Activated CD4-positive, alpha-beta T cell treated with anti-CD3 and anti-CD28 coated beads, Interleukin-2, amount 50 U/mL, for 24 hours (primary cell): Measurements from ENCODE around the gene PLTP.
A peak's percentile ranks its signal among the peaks of the same experiment; 100 is the strongest.
"Not testable (repeated sequence)": the region's sequence is repeated elsewhere in the genome, so short reads cannot be mapped to it uniquely, and the experiment has no call there.

Source experiments
- DNase-seq, 2 donors: peaks; one replicate each; pipeline ENCODE4 v3.0.0-alpha.2; 2020; ENCODE audit warnings: low read depth in 1 of 2, low spot score in 1 of 2

Gene PLTP

DNA sequence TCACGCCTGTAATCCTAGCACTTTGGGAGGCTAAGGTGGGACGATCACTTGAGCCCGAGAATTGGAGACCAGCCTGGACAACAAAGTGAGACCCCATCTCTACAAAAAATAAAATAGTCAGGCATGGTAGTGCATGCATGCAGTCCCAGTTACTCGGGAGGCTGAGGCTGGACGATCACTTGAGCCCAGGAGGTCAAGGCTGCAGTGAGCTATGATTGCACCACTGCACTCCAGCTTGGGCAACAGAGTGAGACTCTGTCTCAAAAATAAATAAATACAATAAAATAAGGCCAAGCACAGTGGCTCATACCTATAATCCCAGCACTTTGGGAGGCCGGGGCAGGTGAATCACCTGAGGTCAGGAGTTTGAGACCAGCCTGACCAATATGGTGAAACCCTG, 10.6 kb downstream of the PLTP start:
- not testable (repeated sequence) for DNase-seq

DNA sequence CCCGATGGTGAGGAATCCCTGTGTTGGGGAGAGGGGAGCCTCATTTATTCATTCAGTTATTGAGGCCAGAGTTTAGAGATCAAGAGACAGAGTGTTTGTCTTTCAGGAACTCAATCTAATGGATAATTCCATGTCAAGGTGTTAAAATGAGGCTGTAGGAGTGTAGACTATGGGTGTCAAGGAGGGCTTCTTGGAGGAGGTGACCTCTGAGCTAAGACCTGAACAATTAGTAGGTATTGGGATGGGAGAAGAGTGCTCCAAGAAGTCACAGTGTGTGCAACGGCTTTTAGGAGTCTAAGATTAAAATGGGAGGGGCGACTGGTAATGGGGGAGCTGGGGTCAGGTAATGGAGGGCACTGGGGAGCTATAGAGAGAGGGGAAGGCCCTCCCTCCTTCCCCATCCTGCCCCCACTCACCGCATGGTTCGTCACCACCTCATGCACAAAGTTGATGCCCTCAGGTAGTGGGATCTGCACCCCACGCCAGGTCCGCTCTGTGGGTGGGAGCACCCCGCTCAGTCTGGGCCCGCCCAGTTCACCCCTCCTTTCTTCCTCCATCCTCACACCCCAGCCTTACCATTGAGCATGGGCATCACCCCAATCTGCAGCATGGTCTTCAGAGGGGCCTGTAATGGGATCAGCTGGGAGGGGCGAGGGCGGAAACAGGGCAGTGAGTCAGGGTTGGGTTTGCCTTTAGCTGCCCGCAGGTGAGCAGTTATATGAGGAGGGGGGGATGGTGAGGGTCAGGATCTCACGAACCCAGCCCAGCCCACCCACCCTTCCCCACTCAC, 12.7 kb downstream of the PLTP start:
- no peak for DNase-seq

DNA sequence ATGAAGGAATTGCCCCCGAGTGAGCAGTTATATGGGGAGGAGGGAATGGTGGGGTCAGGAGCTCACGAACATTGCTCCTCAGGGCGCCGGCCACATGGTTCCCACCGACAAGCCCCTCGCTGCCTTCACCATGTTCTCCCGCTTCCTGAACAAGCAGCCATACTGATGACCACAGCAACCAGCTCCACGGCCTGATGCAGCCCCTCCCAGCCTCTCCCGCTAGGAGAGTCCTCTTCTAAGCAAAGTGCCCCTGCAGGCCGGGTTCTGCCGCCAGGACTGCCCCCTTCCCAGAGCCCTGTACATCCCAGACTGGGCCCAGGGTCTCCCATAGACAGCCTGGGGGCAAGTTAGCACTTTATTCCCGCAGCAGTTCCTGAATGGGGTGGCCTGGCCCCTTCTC, 13.7 kb downstream of the PLTP start:
- no peak for DNase-seq

DNA sequence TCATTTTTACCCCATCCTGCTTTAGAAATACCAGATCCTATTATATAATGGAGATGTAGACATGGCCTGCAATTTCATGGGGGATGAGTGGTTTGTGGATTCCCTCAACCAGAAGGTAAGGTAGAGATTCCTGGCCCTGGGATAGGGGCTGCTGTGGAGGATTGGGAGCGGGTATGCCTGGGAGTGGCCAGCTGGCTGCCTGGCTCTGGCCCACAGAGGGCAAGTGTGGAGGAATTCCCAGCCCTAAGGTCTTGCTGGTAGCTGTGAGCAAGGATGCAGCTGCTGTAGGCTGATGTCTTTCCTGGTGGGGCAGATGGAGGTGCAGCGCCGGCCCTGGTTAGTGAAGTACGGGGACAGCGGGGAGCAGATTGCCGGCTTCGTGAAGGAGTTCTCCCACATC, 14.3 kb downstream of the PLTP start:
- DNase-seq, result no peak

DNA sequence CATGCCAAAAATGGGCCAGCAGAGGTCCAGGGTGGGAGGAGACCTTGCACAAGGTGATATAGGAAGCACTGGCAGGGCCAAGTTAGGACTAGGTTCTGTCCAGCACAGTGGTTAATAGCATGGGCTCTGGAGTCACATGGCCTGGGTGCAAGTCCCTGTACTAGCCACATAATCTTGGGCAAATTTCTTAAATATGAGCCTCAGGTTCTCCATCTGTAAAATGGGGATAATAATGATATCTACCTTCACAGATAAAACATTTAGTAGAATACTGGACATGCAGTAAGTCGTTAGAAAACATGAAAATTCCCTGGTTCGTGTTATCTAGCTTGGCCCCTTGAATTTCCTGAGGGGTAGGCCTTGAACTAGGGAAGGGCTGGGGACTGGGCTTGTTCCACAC, 14.7 kb downstream of the PLTP start:
- no peak for DNase-seq

DNA sequence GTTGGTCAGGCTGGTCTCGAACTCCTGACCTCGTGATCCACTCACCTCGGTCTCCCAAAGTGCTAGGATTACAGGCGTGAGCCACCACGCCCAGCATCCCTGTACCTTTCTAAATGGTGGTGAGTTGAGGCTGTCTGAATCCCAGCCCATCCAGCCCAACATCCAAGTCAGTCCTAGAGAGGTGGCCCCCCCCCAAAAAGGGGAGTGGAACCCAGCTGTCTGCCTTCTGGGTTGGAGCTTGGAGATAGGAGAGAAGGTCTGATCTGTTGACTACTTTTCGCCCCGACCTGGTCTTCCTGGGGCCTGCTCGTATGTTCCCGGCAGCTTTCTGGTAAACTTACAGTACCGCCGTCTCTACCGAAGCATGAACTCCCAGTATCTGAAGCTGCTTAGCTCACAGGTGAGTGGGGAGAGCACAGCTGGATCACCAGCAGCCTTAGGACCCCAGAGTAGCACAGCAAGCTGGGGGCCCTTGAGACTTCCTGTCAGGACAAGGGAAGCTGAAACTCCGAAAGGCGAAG, 15.3 kb downstream of the PLTP start:
- DNase-seq, result no peak

DNA sequence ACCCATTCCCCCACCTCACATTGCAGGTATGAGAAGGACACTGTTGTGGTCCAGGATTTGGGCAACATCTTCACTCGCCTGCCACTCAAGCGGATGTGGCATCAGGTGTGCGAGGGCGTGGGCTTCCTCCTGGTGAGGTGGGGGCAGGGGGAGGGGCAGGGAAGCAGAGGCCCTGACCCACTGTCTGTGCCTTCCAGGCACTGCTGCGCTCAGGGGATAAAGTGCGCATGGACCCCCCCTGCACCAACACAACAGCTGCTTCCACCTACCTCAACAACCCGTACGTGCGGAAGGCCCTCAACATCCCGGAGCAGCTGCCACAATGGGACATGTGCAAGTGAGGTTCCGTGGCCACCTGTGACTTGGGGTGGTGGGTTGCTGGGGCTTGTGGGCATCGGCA, 17.2 kb downstream of the PLTP start:
- DNase-seq, result no peak

DNA sequence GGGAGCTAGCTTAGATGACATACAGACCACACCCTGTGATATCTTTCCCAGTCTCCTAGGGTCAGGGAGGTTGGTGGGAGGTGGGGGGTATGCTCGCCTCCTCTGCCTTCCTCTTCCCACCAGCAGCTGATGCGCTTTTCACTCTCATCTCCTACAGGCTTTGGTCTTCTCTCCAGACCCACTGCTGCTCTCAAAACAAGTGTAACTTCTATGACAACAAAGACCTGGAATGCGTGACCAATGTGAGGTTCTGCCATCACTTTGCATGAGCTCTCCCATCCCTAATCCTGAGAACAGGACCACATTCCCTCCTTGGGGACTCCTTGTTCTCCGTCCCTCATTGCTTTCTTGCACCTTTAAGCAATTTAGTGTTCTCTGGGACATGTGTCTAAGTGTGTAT, 18.1 kb downstream of the PLTP start:
- no peak for DNase-seq

DNA sequence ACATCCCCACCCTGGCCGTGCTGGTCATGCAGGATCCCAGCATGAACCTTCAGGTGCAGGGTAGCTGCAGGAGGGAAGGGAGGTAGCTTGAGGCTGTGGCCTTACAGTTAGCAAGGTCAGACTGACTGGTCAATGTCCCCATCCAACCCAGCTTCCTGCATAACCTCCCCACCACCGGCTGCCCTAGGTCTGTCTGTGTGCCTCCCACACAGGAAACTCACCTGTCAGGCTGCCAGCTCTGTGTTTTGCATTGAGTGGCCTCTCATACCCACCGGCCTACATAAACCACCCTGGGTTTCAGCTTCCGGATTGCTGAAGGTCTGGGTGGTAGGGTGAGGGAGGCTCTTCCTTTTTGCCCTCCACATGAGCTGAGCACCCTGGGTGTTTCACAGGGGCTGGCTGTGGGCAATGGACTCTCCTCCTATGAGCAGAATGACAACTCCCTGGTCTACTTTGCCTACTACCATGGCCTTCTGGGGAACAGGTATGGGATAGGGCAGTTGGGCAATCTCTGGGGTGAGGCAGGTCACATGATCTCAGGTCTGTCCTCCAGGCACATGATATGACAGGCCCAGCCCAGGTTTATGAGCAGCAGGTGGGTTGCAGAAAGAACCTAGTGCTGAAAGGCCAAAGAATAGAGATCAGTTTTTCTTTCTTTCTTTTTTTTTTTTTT, 19.0 kb downstream of the PLTP start:
- no peak for DNase-seq

DNA sequence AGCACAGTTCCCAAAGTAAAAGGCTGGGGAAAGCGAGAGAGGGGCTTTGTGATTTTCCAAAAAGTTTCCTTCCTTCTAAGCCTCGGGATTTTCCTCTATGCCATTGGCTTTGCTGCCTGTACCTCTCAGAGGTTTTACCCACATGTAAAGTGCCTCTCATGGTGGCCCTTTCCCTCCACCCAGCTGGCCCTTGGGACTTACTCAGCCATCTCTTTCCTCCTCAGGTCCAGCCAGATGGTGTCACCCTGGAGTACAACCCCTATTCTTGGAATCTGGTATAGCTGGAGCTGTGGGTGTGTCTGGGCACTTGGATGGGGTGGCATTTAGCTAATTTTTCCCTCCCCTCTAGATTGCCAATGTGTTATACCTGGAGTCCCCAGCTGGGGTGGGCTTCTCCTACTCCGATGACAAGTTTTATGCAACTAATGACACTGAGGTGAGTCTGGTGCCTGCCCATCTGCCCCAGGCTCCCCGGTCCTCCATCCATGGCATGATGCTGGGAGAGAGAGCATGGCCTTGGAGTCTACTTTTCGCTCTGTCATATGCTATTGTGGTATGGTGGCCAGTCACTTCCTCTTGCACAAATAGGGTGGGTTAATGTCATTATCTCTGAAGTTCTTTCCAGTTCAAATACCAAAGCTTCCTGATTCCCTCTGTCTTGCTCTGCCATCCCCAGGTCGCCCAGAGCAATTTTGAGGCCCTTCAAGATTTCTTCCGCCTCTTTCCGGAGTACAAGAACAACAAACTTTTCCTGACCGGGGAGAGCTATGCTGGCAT, 19.7 kb downstream of the PLTP start:
- DNase-seq, result no peak

DNA sequence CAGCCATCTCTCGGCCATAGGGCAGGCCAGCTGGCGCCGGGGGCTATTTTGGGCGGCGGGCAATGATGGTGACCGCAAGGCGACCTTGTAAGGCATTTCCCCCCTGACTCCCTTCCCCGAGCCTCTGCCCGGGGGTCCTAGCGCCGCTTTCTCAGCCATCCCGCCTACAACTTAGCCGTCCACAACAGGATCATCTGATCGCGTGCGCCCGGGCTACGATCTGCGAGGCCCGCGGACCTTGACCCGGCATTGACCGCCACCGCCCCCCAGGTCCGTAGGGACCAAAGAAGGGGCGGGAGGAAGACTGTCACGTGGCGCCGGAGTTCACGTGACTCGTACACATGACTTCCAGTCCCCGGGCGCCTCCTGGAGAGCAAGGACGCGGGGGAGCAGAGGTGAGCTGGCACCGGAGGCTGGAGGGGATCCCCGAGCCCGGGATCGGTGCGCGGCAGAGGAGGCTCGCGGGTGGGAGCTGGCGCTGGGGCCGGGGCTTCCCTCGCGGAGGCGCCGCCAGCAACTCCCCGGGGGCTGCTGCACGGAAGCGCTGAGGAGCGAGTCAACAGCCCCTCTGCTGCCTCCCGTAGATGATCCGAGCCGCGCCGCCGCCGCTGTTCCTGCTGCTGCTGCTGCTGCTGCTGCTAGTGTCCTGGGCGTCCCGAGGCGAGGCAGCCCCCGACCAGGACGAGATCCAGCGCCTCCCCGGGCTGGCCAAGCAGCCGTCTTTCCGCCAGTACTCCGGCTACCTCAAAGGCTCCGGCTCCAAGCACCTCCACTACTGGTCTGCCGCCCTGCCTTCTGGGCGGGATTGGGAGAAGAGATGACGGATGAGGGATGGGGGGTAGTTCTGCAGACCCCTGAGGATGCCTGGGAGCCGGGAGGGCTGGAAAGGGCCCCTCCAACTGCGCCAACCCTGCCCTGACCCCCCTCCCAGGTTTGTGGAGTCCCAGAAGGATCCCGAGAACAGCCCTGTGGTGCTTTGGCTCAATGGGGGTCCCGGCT, 20.7 kb downstream of the PLTP start, which contains the start of the genes CTSA and NEURL2:
CTSA (plus strand) TSS at position 351 of the 999 bp plus-strand sequence; CDS start at position 585, 234 bp downstream.
NEURL2 (minus strand) TSS at position 224 of the 999 bp plus-strand sequence; CDS start at position 7, 217 bp downstream.
- peak; percentile 76 to 84 for DNase-seq

DNA sequence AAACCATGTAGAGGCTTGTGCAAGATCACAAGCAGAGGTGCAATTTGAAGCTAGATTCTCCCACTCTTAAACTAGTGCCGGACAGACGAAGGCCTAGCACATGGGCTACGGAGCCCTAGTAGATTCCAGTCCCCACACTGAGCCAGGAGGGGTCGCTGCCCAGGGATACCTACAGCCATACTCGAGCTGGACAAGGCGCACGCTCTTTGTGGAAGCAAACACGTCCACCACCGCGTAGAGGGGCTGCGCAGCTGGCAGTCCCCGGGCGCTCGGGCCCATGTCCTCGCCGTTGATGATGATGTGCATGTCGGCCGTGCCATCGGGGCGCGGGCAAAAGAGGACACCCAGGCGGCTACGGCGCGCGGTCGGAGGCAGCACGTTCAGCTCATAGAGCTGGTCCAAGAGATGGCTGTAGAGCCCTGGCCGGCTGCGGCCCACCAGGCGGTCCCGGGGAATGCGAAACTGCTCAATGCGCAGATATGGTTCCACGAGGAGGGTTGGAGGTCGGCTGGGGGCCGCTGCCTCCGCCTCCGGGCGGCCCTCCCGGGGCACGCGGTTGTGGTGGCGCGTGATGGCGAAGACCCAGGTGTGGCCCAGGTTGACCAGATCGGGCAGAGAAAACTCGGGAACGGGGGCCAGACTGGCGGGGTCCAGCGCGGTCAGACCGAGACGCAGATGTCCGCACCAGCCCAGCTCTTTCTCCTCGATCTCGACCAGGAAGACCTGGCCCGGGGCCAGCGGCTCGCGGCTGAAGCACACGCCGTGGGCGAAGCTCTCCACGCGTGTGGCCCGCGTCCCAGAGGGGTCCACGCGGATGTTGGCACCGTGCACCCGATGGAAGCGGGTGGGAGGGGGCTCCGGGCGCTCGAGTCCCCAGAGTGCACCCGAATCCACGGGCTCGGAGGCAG, 21.6 kb downstream of the PLTP start:
- DNase-seq, result peak in 1 of 2 donors; percentile 24

DNA sequence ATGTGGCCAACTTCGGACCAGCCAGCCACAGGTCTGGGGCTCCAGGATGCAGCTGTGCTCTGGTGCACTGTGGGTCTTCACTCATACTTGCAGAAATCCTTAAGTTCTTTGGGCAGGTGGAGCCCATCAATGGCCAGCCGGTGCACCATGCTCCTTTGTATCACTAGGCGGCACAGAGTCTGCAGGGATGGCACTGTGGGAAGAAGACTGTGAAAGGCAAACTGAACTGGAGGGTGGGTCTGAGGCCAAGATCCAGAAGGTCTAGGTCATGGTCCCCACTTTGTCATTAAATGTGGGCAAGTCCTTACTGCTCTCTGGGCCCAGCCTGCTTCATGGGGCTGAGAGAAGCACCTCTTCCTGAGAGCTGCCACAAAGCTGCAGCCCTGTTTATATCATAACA, 23.3 kb downstream of the PLTP start:
- DNase-seq, result no peak

DNA sequence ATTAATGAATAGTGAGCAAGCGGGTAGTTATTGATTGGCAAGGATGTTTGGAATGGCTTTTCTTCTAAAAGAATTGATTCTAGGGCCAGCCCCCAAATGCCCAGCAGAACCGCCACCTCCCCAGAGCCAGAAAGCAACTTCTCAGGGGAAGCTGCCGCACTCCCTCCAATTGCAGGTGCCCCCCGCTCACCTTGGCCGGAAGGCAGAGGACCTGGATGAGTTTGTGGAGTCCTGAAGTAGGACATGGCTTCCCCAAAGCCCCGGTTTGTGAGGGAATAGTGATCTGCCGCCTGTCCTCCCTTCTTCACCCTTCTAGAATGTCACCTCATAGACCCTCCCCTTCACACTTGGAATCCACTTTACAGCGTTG, 24.6 kb downstream of the PLTP start, which contains the start of gene SPATA25:
SPATA25 (minus strand) TSS at position 277 of the 370 bp plus-strand sequence; CDS start at position 245, 32 bp downstream.
- no peak for DNase-seq

DNA sequence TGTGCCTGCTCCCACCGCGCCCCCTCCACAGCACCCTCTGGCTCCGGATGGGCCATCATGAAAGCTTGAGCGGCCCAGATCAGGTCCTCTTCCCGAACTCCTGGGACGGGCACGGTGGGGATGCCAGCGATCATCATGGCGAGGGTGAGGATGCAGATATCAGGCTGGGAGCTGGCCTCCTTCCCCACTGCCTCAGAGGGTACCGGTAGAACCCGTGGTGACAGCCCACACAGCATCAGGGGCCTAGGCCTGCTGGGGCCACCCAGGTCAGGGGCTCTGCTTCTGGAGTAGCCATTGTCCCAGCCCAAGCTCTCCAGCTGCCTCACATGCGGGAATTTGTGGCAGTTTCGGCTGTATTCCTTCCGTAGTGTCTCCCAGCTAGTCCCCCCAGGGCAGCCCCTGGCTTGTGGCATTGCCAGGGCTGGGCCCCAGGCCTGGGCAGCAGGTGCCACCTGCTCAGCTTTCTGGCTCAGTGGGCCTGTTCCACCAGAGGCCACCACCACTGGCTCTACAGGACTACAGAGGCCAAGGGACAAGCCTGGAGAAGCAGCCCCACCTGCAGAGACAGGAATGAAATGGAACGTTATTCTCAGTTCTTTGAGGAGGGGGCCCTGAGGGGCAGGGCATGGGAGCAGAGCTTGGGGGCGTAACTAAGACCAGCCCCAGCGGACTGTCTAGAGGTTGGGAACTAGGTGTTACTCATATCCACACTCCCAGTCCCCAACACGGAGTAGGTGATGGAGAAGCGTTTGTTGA, 25.2 kb downstream of the PLTP start:
- no peak for DNase-seq

DNA sequence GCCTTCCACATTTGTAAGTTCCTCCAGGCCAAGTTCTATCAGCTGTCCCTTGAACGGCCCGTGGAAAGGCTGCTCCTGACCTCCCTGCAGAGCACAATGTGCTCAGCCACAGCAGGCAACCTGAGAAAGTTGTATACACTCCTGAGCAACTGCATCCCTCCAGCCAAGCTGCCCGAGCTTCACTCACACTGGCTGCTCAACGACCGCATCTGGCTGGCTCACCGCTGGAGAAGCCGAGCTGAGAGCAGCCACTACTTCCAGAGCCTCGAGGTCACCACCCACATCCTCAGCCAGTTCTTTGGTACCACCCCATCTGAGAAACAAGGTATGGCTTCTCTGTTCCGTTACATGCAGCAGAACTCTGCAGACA, 28.9 kb downstream of the PLTP start:
- no peak for DNase-seq

DNA sequence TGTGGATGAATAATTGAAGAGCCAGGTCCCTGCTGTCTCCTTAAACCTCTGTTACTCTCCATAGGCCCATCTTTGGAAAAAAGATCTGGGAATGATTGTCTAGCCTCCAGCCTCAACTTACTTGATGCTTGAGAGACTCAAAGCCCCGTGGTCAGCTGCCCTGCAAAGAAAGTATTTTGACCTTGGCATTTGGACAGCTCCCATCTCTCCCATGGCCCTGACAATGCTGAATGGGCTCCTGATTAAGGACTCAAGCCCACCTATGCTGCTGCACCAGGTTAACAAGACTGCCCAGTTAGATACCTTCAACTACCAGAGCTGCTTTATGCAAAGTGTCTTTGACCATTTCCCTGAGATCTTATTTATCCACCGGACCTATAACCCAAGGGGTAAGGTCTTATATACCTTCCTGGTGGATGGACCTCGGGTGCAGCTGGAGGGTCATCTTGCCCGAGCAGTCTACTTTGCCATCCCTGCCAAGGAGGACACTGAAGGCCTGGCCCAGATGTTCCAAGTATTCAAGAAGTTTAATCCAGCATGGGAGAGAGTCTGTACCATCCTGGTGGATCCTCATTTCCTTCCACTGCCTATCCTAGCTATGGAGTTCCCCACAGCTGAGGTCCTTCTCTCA, 29.4 kb downstream of the PLTP start:
- no peak for DNase-seq
